Smooth muscle cell of the umbilical artery (primary cell): ENCODE data around the gene LEAP2. TPM values are rescaled to one million over a fixed set of nuclear protein-coding genes. Genes with fewer than 3 reads are reported as not detected.

Experiments used
- total RNA-seq: library from RNA; depleted of rRNA; stranded (reverse); fragments of >200 nt; gene quantifications from 2 replicates; pipeline ENCODE4 v1.2.3, GENCODE V29; 2014

LEAP2 gene
- total RNA-seq, result 0.18 and 0.30 TPM in 2 replicates

DNA sequence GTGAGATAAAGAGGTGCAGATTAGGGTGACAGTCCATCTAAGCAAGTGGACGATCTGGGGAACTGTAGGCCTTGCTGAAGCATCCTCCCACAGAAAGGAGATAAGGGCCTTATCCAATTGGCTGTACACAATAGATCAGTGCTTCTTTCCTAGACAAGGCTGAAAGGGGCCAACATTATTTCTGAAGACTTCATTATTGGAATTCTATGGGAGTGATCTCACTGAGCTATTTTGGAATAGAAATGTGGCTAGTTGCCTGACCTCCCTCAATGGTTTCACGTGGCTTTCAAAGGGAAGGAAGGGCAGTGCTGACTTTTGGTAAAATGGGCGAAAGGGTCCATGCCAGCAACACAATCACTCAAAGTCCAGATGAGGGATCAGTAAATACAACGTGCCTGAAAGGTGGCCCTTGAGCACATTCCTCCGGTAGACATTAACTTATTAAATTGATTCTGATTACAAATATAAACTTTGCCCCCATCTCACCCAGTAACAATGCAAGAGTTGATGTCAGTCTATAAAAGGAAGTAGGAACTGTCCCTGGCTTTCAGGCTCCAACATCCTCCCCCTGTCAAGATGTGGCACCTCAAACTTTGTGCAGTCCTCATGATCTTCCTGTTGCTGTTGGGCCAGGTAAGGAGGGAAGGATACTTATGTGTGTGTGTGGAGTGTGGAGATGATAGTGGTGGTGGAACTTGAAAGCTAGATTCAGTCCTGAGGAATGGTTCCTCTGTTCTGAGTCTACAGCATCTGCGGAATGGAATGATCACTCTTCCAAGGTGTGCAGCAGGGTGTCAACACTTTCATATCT, at the start of gene LEAP2:
TSS of gene LEAP2 (plus strand) at position 550 of the 811 bp plus-strand sequence. CDS start at position 577, 27 bp downstream.

DNA sequence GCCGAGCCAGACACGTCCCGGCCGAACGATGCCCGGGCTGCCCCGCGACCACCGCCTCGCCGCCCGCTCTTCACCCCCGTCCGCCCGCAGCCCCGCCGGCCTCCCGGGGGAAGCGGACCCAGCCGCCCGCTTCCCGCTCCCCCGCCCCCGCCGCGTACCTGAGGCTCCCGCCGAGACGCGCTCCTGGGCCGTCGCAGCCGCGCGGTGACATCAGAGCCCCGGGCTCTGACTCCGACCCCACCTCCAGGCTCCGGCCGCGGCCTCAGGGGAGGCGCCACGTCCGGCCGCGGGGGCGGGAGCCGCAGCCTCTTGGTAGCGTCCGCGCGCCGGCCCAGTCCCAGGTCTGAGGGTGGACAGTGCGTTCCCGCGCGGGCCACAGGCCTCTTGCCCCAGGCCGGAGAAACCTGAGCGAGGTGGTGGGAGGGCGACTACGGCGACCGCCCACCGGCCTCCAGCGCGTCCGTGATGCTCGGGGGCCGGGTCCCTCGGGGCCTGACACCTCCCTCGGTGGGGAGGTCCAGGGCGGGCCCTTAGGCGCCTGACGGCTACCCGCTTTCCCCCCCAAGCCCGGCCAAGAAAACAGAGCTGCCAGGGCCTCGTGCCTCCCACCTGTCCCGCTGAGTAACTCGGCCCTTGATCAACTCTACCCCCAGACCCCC, 42.9 kb upstream of the LEAP2 start, which contains the start of gene SHROOM1:
TSS of gene SHROOM1 (minus strand) at position 212 of the 659 bp plus-strand sequence. CDS start 4,507 bp downstream, outside the sequence.

DNA sequence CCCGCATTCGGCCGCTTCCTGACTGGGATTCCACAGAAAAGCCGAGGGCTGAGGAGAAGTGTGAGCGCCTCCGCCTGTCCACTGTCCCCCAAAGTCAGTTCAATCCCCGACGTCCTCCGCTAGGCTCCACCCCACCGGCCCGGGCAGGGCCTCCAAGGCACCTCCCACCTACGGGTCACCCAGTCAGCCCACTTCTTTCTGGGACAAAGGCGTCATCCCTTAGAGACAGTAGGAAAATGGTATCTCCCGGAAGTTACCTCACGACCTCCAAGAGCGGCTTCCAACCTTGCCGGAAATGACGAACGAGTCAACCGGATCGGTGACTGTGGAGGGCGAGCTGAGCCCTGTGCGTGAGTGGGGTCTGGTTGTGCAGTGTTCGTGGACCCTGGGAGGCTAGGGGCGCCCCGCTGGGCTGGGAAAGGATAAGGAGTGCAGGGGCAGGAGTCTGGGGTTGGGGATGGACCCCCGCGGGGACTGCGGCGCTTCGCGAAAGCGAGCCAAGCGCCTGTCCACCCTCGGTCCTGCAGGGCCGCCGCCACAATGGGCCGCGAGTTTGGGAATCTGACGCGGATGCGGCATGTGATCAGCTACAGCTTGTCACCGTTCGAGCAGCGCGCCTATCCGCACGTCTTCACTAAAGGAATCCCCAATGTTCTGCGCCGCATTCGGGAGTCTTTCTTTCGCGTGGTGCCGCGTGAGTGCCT, 7.0 kb upstream of the LEAP2 start, which contains the start of the genes GDF9 and UQCRQ:
TSS of gene GDF9 (minus strand) at position 128 of the 704 bp plus-strand sequence. CDS start 1,936 bp downstream, outside the sequence.
TSS of gene UQCRQ (plus strand) at position 301 of the 704 bp plus-strand sequence. CDS start at position 541, 240 bp downstream.

Other genes starting within 250 kb of the LEAP2 start
- gene IL13, start 215.5 kb upstream of the LEAP2 start, total RNA-seq, result not detected in 2 replicates
- not detected in 2 replicates for gene IL4, start 199.7 kb upstream of the LEAP2 start, total RNA-seq
- gene KIF3A, start 136.1 kb upstream of the LEAP2 start, total RNA-seq, result 15.7 and 16.9 TPM in 2 replicates
- not detected in 2 replicates for gene CCNI2, start 126.2 kb upstream of the LEAP2 start, total RNA-seq
- 48.7 and 67.4 TPM in 2 replicates for gene SEPTIN8, start 96.4 kb upstream of the LEAP2 start, total RNA-seq
- gene SOWAHA, start 60.4 kb upstream of the LEAP2 start, total RNA-seq, result not detected in 2 replicates
- gene SHROOM1, start 43.0 kb upstream of the LEAP2 start, total RNA-seq, result 1.8 and 2.1 TPM in 2 replicates
- under 0.01 and 0.09 TPM in 2 replicates for gene GDF9, start 7.2 kb upstream of the LEAP2 start, total RNA-seq
- 43.6 and 105 TPM in 2 replicates for gene UQCRQ, start 7.0 kb upstream of the LEAP2 start, total RNA-seq
- 45.4 and 84.6 TPM in 2 replicates for gene AFF4, start 90.0 kb downstream of the LEAP2 start, total RNA-seq
- 7.5 and 11.3 TPM in 2 replicates for gene ZCCHC10, start 152.9 kb downstream of the LEAP2 start, total RNA-seq
- gene HSPA4, start 178.3 kb downstream of the LEAP2 start, total RNA-seq, result 161 and 243 TPM in 2 replicates